Lower leg skin (tissue), 4 donors: ENCODE data around the gene SLC6A1. TPM values are rescaled to one million over a fixed set of nuclear protein-coding genes. Genes with fewer than 3 reads are reported as not detected.

Experiments used
- DNase-seq, 2 donors: peaks; one replicate each; pipeline ENCODE4 v3.0.0-alpha.2; 2019; ENCODE audit warnings: low spot score in 2 of 2
- H3K4me3 ChIP-seq: fragments of 200-600 bp; sonication (generic); 2 replicates; pipeline ENCODE4 v1.5.1; 2017; ENCODE audit warnings: mild to moderate bottlenecking, low read depth; ENCODE audit not compliant: poor library complexity, severe bottlenecking
- POLR2A ChIP-seq, 2 donors: fragments of 450-650 bp; IDR thresholded peaks; one replicate each; pipeline ENCODE4 v1.6.1; 2016 to 2017; ENCODE audit warnings: antibody characterized with exemption in 2 of 2, mild to moderate bottlenecking in 1 of 2, moderate library complexity in 1 of 2
- WGBS, 2 donors: methylation state at CpG; one replicate each; pipeline ENCODE4 v1.1.5; 2018; 5-methylcytosine and 5-hydroxymethylcytosine counted together
- intact Hi-C: fragments of 100-400 bp; cut with DNase I; formaldehyde crosslinking; loops from one replicate; pipeline ENCODE4 v1.15.0; 2023; ENCODE audit warnings: low total_unique reads
- total RNA-seq, 4 donors: library from RNA; depleted of rRNA; stranded (reverse); fragments of >200 nt; gene quantifications; one replicate each; pipeline ENCODE4 v1.1.0, GENCODE V29; 2016
- TF ChIP-seq, protein P1 (sequence below), 3 donors: fragments of 450-650 bp; IDR thresholded peaks; one replicate each; pipeline ENCODE4 v1.5.1; 2016; ENCODE audit warnings: antibody characterized with exemption in 3 of 3, mild to moderate bottlenecking in 3 of 3, moderate library complexity in 2 of 3

SLC6A1 gene
- total RNA-seq: 1 to 10 TPM in 2 of 4 donors, under 1 TPM in 1, not detected in 1; 0.10 to 2.3 (median 1.1) TPM

DNA sequence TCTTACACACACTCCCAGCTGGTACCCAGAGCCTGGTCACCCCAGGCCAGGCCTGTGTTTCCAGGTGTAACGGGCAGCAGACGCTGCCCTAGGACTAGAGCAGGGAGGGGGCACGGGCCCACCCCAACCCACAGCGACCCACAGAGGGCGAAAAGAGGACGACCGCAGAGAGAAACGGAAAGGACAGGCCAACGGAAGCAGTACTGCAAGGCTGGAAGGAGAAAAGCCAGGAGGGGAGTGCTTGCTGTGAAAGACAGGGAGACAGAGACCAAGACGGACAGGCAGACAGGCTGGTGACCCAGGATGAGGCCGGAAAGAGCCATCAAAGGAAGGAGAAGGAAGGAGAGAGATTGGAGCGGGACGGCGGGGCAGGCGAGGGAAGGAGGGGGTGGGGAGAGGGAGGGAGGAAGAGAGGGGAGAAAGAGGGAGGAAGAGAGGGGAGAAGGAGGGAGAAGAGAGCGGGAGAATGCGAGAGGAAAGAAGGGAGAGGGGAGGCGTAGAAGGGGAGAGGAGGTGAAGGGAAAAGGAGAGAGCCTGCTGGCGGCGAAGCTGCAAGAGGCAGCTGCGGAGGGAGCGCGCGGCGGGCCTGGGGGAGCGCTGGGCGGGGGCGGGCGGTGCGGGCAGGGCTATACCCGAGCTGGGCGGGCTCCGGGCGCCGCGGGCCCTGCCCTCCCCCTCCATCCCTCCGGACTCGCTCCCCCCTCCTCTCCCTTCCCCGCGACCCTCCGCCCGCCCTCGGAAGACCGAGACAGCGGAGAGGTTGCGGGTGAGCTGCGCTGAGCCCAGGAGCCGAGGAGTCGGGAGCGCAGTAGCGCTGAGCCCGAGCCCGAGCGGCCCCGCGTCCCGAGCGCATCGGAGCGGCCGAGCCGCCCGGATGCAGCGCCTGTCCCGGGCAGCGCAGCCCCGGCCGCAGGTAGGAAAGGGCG is at the start of gene SLC6A1:
TSS of gene SLC6A1 (plus strand) at position 732 of the 926 bp plus-strand sequence. CDS start 24,464 bp downstream, outside the sequence.
- no peak for TF ChIP-seq POLR2A (IDR thresholded peaks at IDR 0.05)
- 5 to 7% methylated on average over 20 to 26 of the region's 69 CpGs for WGBS, 2 donors
- no peak for DNase-seq
- no peak within 1 kb of the TSS for H3K4me3 ChIP-seq
- intact Hi-C loops: no loop called here

DNA sequence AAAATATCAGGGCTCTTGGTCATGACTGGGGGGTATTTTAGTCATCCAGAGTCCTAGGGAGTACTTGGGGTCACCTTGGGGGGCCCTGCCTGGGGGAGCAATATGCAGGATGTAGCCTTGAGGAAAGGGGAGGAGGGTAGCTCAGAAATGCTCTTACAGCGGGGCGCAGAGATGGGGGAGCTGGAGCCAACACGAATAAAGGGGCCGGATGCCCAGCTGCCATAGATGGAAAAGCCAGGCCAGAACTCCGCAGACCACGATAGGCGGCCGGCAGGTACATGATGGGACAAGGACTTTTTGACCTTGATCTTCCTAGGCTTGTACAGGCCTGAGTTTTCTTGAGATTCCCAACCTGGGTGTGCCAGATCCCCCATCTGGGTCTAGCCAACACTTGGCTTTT is 47.7 kb upstream of the SLC6A1 start:
- TF ChIP-seq POLR2A (IDR thresholded peaks at IDR 0.05): no peak
- TF ChIP-seq, protein P1, sequence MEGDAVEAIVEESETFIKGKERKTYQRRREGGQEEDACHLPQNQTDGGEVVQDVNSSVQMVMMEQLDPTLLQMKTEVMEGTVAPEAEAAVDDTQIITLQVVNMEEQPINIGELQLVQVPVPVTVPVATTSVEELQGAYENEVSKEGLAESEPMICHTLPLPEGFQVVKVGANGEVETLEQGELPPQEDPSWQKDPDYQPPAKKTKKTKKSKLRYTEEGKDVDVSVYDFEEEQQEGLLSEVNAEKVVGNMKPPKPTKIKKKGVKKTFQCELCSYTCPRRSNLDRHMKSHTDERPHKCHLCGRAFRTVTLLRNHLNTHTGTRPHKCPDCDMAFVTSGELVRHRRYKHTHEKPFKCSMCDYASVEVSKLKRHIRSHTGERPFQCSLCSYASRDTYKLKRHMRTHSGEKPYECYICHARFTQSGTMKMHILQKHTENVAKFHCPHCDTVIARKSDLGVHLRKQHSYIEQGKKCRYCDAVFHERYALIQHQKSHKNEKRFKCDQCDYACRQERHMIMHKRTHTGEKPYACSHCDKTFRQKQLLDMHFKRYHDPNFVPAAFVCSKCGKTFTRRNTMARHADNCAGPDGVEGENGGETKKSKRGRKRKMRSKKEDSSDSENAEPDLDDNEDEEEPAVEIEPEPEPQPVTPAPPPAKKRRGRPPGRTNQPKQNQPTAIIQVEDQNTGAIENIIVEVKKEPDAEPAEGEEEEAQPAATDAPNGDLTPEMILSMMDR (IDR thresholded peaks at IDR 0.05): no peak
- intact Hi-C loops: loop anchor here (5.0 kb wide), 1 partner anchor 107 kb away; no protein-coding TSS in a partner anchor
- whole genome bisulfite sequencing, 2 donors: 77 to 89% methylated on average over 8 of the region's 8 CpGs
- no peak for DNase-seq
- no peak overlapping the region for H3K4me3 ChIP-seq

DNA sequence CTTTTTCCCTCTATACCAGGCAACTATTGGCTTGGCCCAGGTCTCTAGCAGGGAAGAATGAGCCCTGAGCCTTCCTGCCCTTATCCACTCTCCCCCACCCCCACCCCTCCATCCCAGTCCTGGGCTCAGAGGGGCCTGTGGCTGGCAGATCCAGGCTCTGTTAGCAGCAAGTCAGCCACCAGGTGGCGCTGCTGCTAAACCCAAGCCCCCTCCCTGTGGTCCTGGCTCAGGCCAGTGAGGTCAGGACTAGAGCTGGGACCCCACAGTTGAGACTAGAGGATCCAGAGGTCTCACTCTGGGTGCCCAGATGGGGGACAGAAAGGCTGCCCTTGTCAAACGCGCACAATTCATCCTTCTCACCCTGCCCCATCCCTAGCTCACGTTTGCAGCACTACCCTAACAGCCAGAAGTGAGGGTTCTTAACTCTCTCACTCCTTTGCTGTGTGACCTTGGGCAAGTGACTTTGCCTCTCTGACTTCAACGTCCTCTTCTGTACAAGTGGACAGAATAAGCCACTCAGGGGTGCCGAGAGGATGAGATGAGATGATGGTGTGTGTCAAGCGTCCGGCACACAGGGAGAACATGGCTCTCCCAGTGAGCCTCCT is 46.8 kb upstream of the SLC6A1 start:
- no peak for TF ChIP-seq POLR2A (IDR thresholded peaks at IDR 0.05)
- TF ChIP-seq, protein P1 (IDR thresholded peaks at IDR 0.05): no peak
- WGBS, 2 donors: 52 to 57% methylated on average over 7 to 8 of the region's 8 CpGs
- intact Hi-C loops: loop anchor here (5.0 kb wide), 1 partner anchor 107 kb away; no protein-coding TSS in a partner anchor
- DNase-seq: peak in 1 of 2 donors; percentile 88
- no peak overlapping the region for H3K4me3 ChIP-seq

DNA sequence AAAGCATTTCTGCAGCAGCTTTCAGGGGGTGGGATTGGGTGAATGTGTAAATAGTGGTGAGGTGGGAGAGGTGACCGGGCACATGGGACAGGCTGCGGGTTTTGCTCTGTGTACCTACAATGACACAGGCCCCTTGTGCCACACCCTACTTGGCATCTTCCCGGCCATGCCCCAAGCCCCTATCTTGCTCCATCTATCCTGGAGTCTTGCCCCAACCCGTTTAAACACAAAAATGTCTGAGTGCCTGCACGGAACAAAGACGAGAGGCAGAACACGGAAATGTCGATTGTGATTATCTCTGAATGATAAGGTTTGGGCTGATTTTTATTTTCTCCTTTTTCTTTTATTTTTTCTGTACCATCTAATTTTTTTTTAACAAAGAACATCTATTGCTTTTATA is 46.0 kb upstream of the SLC6A1 start:
- intact Hi-C loops: loop anchor here (5.0 kb wide), 1 partner anchor 106 kb away; no protein-coding TSS in a partner anchor
- TF ChIP-seq POLR2A (IDR thresholded peaks at IDR 0.05): no peak
- TF ChIP-seq, protein P1 (IDR thresholded peaks at IDR 0.05): no peak
- no peak for DNase-seq
- WGBS, 2 donors: 38 to 45% methylated on average over 8 of the region's 8 CpGs
- no peak overlapping the region for H3K4me3 ChIP-seq

DNA sequence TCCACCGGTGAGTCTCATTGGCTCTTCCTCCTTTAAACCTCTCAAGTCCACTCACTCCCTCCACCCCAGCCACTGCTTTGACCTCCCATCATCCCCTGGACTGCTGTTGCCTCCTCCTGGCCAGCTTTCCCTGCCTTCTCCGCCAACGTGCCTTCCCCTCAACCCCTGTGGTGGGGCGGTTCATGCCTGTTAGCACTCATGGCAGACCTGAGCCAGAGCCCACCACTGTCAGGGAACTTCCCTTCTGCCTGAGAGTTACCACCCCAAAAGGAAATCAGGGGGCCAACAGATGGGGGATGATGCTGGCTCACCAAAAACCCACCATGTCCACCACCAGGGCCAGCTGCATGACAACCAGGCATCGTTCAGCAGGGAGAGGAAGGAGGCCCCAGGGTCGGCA is 44.2 kb upstream of the SLC6A1 start:
- no peak for DNase-seq
- TF ChIP-seq, protein P1 (IDR thresholded peaks at IDR 0.05): no peak
- no peak for TF ChIP-seq POLR2A (IDR thresholded peaks at IDR 0.05)
- intact Hi-C loops: loop anchor here (5.0 kb wide), 1 partner anchor 104 kb away; no protein-coding TSS in a partner anchor
- H3K4me3 ChIP-seq: no peak overlapping the region
- WGBS, 2 donors: 69 to 84% methylated on average over 6 of the region's 6 CpGs

DNA sequence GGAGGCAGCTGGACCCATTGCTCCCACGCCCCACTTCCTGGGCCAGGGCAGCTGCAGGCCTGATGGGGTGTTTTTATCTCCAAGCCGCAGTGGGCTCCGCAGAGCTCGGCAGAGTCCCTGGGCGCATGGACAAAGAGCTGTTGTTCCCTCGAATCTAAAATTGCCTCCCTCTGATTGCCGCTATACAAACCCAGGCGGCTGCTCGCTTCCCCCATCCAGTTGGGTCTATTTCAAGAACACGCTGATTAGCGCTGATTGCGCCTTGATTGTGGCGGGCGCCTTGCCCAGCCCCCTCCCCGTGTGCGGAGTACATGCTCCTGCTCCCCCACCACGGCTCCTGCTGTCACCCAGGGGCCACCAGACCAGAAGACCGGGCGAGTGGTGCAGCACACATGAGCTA is 43.4 kb upstream of the SLC6A1 start:
- H3K4me3 ChIP-seq: no peak overlapping the region
- DNase-seq: no peak
- intact Hi-C loops: loop anchor here (5.0 kb wide), 1 partner anchor 103 kb away; no protein-coding TSS in a partner anchor
- WGBS, 2 donors: 87% methylated on average over 19 of the region's 19 CpGs
- TF ChIP-seq POLR2A (IDR thresholded peaks at IDR 0.05): no peak
- TF ChIP-seq, protein P1 (IDR thresholded peaks at IDR 0.05): no peak
